K562 (cell line): ENCODE data around the gene NPTXR. TPM values are rescaled to one million over a fixed set of nuclear protein-coding genes. Genes with fewer than 3 reads are reported as not detected.

Experiments used
- ATAC-seq: fragments of 200-7000 bp; cut with Tn5 transposase; 3 replicates; pipeline ENCODE4 v1.9.1; 2020; ENCODE audit warnings: moderate library complexity
- BruUV-seq: library from RNA; stranded (reverse); fragments of 400-500 nt; replicated peaks from 2 replicates; lab custom pipeline; 2021; lab: Mats Ljungman, UMichigan
- CTCF ChIA-PET: fragments of 300-600 bp; formaldehyde crosslinking; extraction: SDS; loops from one replicate; lab custom pipeline; 2021; ENCODE audit warnings: low intra/inter-chr PET ratio; lab: Yijun Ruan, JAX
- POLR2A ChIA-PET: fragments of 300-600, 350-650 bp; sonication (Branson Sonifier 250); formaldehyde crosslinking; extraction: SDS; loops from one replicate; lab custom pipeline; 2021; ENCODE audit warnings: antibody characterized with exemption, inconsistent platforms; lab: Yijun Ruan, JAX
- DNase-seq, 4 experiments: peaks; one replicate each; pipeline versions ENCODE4 v3.0.0 to v3.0.0-alpha.2; 2011 to 2018; ENCODE audit warnings: low spot score in 3 of 4, mixed read lengths in 3 of 4; ENCODE audit errors: extremely low read depth in 1 of 4
- FAIRE-seq: peaks from 2 replicates; lab custom pipeline; 2011; peaks lifted over from hg19 to GRCh38; lab: Jason Lieb, UNC
- H2AFZ ChIP-seq: 2 replicates; pipeline ENCODE4 v1.6.0; 2011; ENCODE audit warnings: low read depth, low read length, control low read depth, inconsistent platforms
- H3K27ac ChIP-seq: fragments of 200-600 bp; 3 replicates; pipeline ENCODE4 v1.8.0; 2011; ENCODE audit warnings: low read depth, mild to moderate bottlenecking, control low read depth, inconsistent platforms, low read length, moderate library complexity, mixed read lengths; ENCODE audit errors: extremely low read depth
- H3K27me3 ChIP-seq, 2 experiments: fragments of 300-600 bp in 1 of 2; 2 replicates in 1 of 2; 3 replicates in 1 of 2; pipeline versions ENCODE4 v1.6.0 to v1.8.0; 2011; ENCODE audit warnings: inconsistent platforms in 2 of 2, low read length in 2 of 2, mild to moderate bottlenecking in 1 of 2, mixed read lengths in 1 of 2, moderate library complexity in 1 of 2; ENCODE audit not compliant: control insufficient read depth in 2 of 2, insufficient read depth in 2 of 2
- H3K36me3 ChIP-seq: fragments of 300-600 bp; 3 replicates; pipeline ENCODE4 v1.8.0; 2011; ENCODE audit warnings: mild to moderate bottlenecking, low read length, inconsistent platforms; ENCODE audit not compliant: control insufficient read depth, insufficient read depth
- H3K4me1 ChIP-seq, 2 experiments: fragments of 200-600 bp in 1 of 2; replicated peaks in 1 of 2; 2 replicates in 1 of 2; 3 replicates in 1 of 2; pipeline versions ENCODE4 v1.5.1 to v1.8.0; 2011; ENCODE audit warnings: inconsistent platforms in 2 of 2, low read length in 2 of 2, mild to moderate bottlenecking in 1 of 2, mixed read lengths in 1 of 2, moderate library complexity in 1 of 2; ENCODE audit not compliant: control insufficient read depth in 2 of 2, insufficient read depth in 2 of 2
- H3K4me2 ChIP-seq: 2 replicates; pipeline ENCODE4 v1.6.1; 2011; ENCODE audit warnings: low read length, control low read depth, inconsistent platforms, mixed read lengths; ENCODE audit not compliant: insufficient read depth
- H3K4me3 ChIP-seq: fragments of 200-600 bp; sonication (generic), shearing (Covaris generic); 2 replicates; pipeline ENCODE4 v1.5.1; 2016; ENCODE audit warnings: control low read depth, inconsistent platforms
- H3K79me2 ChIP-seq: fragments of 200-600 bp; 3 replicates; pipeline ENCODE4 v1.8.0; 2011; ENCODE audit warnings: low read length, inconsistent platforms; ENCODE audit not compliant: control insufficient read depth, insufficient read depth
- H3K9ac ChIP-seq, 2 experiments: 2 replicates each; pipeline versions ENCODE4 v1.6.0 to v1.6.1; 2011; ENCODE audit warnings: low read depth in 2 of 2, low read length in 2 of 2, control low read depth in 1 of 2, inconsistent platforms in 1 of 2, mild to moderate bottlenecking in 1 of 2, mixed read lengths in 1 of 2; ENCODE audit not compliant: insufficient read depth in 1 of 2
- H3K9me1 ChIP-seq: one replicate; pipeline ENCODE4 v1.6.0; 2011; ENCODE audit warnings: inconsistent platforms, mild to moderate bottlenecking, low read length, moderate library complexity; ENCODE audit not compliant: control insufficient read depth, insufficient read depth
- H3K9me3 ChIP-seq: replicated peaks from 2 replicates; pipeline ENCODE4 v1.5.1; 2011; ENCODE audit warnings: low read depth, low read length, inconsistent platforms; ENCODE audit not compliant: control insufficient read depth, insufficient read depth
- H4K20me1 ChIP-seq: replicated peaks from 2 replicates; pipeline ENCODE4 v1.6.1; 2011; ENCODE audit warnings: low read length, inconsistent platforms, mixed read lengths; ENCODE audit not compliant: control insufficient read depth, insufficient read depth
- FUS ChIP-seq: fragments of 200-400 bp; formaldehyde crosslinking; optimal IDR thresholded peaks from 2 replicates; pipeline ENCODE3; 2017; ENCODE audit warnings: low read depth, low read length
- TOE1 ChIP-seq, 2 experiments: fragments of 450-650 bp in 1 of 2; sonication (generic) in 1 of 2; formaldehyde crosslinking in 1 of 2; IDR thresholded peaks; 2 replicates each; pipeline versions ENCODE4 v1.7.1 to v1.8.0; 2016 to 2022; ENCODE audit warnings: borderline replicate concordance in 2 of 2, mild to moderate bottlenecking in 2 of 2, antibody characterized with exemption in 1 of 2, inconsistent platforms in 1 of 2, low read depth in 1 of 2, missing genetic modification reagents in 1 of 2, moderate library complexity in 1 of 2
- ZNF165 ChIP-seq: fragments of 250-450 bp; sonication (Bioruptor Pico); IDR thresholded peaks from 2 replicates; pipeline ENCODE4 v1.4.0; 2020; ENCODE audit warnings: borderline replicate concordance
- ZNF76 ChIP-seq: fragments of 250-450 bp; sonication (Bioruptor Pico); IDR thresholded peaks from 2 replicates; pipeline ENCODE4 v1.4.0; 2020; ENCODE audit warnings: mild to moderate bottlenecking, moderate library complexity, borderline replicate concordance
- WGBS: fragments of 100-300 bp; shearing (Covaris generic); methylation state at CpG from one replicate; pipeline ENCODE4 v1.1.6; 2016; ENCODE audit warnings: low coverage, mixed read lengths; ENCODE audit not compliant: insufficient coverage; ENCODE audit errors: missing lambda C conversion rate; 5-methylcytosine and 5-hydroxymethylcytosine counted together
- in situ Hi-C: fragments of 300-500 bp; cut with MboI; formaldehyde crosslinking; loops from 4 replicates; pipeline ENCODE4 v1.15.0; 2018; ENCODE audit warnings: inconsistent platforms, mixed read lengths
- intact Hi-C: fragments of 100-400 bp; cut with micrococcal nuclease; formaldehyde crosslinking; loops from 2 replicates; pipeline ENCODE4 v1.14.2; 2022
- polyA plus RNA-seq, 8 experiments: library from polyadenylated mRNA; depleted of rRNA in 4 of 8; stranded (reverse) in 5 of 8; unstranded in 3 of 8; fragments of >200 nt; fragmentation: Nextera tagmentation in 2 of 8; fragmentation: Illumina TruSeq in 1 of 8; extraction: Ambion mirVana in 2 of 8; extraction: Trizol in 1 of 8; gene quantifications; 2 replicates each; pipeline versions ENCODE4 v1.2.1 to v1.2.3, GENCODE V29; 2011 to 2014; ENCODE audit warnings: inconsistent platforms in 1 of 8, missing spikeins in 1 of 8
- total RNA-seq, 7 experiments: library from RNA; depleted of rRNA in 6 of 7; stranded (reverse); fragments of >200 nt in 6 of 7; fragmentation: Illumina TruSeq in 2 of 7; extraction: Trizol in 2 of 7; gene quantifications; 2 replicates each; pipeline versions ENCODE4 v1.2.1 to v1.2.3, GENCODE V29; 2011 to 2021; ENCODE audit warnings: low replicate concordance in 1 of 7
- TF ChIP-seq, protein P1 (sequence below): fragments of 250-450 bp; sonication (Bioruptor Pico); IDR thresholded peaks from 2 replicates; pipeline ENCODE4 v1.9.0; 2021; ENCODE audit warnings: mild to moderate bottlenecking
- TF ChIP-seq, protein P2 (sequence below): fragments of 250-450 bp; sonication (Bioruptor Pico); IDR thresholded peaks from 2 replicates; pipeline ENCODE4 v1.4.0; 2020; ENCODE audit warnings: mild to moderate bottlenecking, moderate library complexity

NPTXR gene
- total and polyA plus RNA-seq, 9 of the 15 experiments (the other 6 are each of a cell fraction or from before 2014, with no cell fraction given): 0.01 to 3.1 (median 1.1) TPM

DNA sequence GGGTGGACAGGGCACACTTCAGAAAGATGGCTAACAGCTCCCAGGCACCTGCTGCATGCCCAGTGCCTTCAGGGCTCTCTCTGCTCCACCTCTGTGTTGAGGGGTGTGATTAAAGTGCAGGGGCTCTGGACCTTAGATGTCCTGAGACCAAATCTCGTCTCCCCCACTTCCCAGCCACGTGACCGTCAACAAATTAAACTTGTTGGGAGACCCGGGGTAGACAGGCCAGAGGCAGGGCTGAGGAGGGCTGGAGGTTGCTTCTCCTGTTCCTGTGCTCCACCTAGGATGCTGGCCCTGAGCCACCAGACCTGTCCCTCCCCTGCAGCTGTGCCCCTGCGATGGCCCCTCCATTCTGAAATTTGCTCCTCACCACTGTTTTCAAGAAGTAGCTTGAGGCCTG, 17.0 kb downstream of the NPTXR start:
- in situ Hi-C loops: no loop called here
- Histone ChIP-seq H3K36me3 (no peaks in the 10 kb centered on the region), H3K4me2 (no peak overlapping the region), H3K4me1 (no peaks in the 10 kb centered on the region; a peak in 2 of 5 replicates)
- no peak for ATAC-seq
- no peak for TF ChIP-seq FUS
- TF ChIP-seq ZNF165: no peak
- TF ChIP-seq, protein P1, sequence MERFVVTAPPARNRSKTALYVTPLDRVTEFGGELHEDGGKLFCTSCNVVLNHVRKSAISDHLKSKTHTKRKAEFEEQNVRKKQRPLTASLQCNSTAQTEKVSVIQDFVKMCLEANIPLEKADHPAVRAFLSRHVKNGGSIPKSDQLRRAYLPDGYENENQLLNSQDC (CRISPR knock-in tag): no peak
- TF ChIP-seq, protein P2, sequence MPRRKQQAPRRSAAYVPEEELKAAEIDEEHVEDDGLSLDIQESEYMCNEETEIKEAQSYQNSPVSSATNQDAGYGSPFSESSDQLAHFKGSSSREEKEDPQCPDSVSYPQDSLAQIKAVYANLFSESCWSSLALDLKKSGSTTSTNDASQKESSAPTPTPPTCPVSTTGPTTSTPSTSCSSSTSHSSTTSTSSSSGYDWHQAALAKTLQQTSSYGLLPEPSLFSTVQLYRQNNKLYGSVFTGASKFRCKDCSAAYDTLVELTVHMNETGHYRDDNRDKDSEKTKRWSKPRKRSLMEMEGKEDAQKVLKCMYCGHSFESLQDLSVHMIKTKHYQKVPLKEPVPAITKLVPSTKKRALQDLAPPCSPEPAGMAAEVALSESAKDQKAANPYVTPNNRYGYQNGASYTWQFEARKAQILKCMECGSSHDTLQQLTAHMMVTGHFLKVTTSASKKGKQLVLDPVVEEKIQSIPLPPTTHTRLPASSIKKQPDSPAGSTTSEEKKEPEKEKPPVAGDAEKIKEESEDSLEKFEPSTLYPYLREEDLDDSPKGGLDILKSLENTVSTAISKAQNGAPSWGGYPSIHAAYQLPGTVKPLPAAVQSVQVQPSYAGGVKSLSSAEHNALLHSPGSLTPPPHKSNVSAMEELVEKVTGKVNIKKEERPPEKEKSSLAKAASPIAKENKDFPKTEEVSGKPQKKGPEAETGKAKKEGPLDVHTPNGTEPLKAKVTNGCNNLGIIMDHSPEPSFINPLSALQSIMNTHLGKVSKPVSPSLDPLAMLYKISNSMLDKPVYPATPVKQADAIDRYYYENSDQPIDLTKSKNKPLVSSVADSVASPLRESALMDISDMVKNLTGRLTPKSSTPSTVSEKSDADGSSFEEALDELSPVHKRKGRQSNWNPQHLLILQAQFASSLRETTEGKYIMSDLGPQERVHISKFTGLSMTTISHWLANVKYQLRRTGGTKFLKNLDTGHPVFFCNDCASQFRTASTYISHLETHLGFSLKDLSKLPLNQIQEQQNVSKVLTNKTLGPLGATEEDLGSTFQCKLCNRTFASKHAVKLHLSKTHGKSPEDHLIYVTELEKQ (CRISPR knock-in tag): no peak
- no peak for TF ChIP-seq ZNF76 (CRISPR knock-in tag)
- TF ChIP-seq TOE1 (IDR thresholded peaks at IDR 0.05; ENCODE audit: borderline replicate concordance): no peak
- TF ChIP-seq TOE1 (CRISPR knock-in tag; IDR thresholded peaks at IDR 0.05; ENCODE audit: borderline replicate concordance, low read depth): no peak
- TF ChIP-seq, all 486 proteins: peak for 0
- intact Hi-C loops: no loop called here
- 22% methylated on average over 5 of the region's 5 CpGs for WGBS
- Histone ChIP-seq H3K9me1 (no peaks in the 10 kb centered on the region), H3K27me3 (no peaks in the 10 kb centered on the region), H3K27ac (no peak overlapping the region), H4K20me1 (0 out of 2 replicates have a peak, but pooled peaks cover 6% of the 10 kb centered on the region), H3K79me2 (no peaks in the 10 kb centered on the region), H3K9me3 (no peaks in the 10 kb centered on the region), H2AFZ (no peak overlapping the region), H3K4me3 (no peak overlapping the region), H3K9ac (no peak overlapping the region)
- ChIA-PET CTCF (no interaction called here), POLR2A (interaction anchor here (1.3 kb wide), 1 partner anchor 11 kb away, joined by 6 read pairs; no protein-coding TSS in a partner anchor)
- no peak for FAIRE-seq
- DNase-seq: no peak
- no TSS peak for BruUV-seq
